Nephron (organoid): ENCODE measurements around the gene FNBP1.
A peak's percentile ranks its signal among the peaks of the same experiment; 100 is the strongest.

ENCODE experiments used
- H3K27ac Mint-ChIP-seq, 3 experiments: 2 replicates each; pipeline ENCODE4 v1.8.0; 2020; ENCODE audit warnings: mixed read lengths in 3 of 3, mild to moderate bottlenecking in 2 of 3, moderate library complexity in 1 of 3
- H3K27me3 Mint-ChIP-seq: 2 replicates; pipeline ENCODE4 v1.8.0; 2021; ENCODE audit warnings: low read depth, mild to moderate bottlenecking, moderate library complexity, mixed read lengths
- H3K36me3 Mint-ChIP-seq: 2 replicates; pipeline ENCODE4 v1.8.0; 2020; ENCODE audit warnings: low read depth, mixed read lengths
- H3K4me1 Mint-ChIP-seq: 2 replicates; pipeline ENCODE4 v1.8.0; 2020; ENCODE audit warnings: mixed read lengths
- H3K4me3 Mint-ChIP-seq, 3 experiments: 2 replicates each; pipeline ENCODE4 v1.8.0; 2020; ENCODE audit warnings: mild to moderate bottlenecking in 3 of 3, mixed read lengths in 3 of 3, moderate library complexity in 2 of 3
- H3K9me3 Mint-ChIP-seq: 2 replicates; pipeline ENCODE4 v1.8.0; 2020; ENCODE audit warnings: mixed read lengths
- CTCF ChIP-seq, 3 experiments: fragments of 200-600 bp; sonication (generic); IDR thresholded peaks; one replicate each; pipeline ENCODE4 v1.5.0; 2021; ENCODE audit warnings: antibody characterized with exemption in 3 of 3; ENCODE audit not compliant: unreplicated experiment in 3 of 3

The FNBP1 gene

GRCh38 chr9:130073373-130073772 is 30.4 kb upstream of the FNBP1 start:
- H3K4me3 Mint-ChIP-seq: no peak overlapping the region
- TF ChIP-seq CTCF (IDR thresholded peaks at IDR 0.05; ENCODE audit: unreplicated experiment in 3 of 3): no peak
- H3K36me3 Mint-ChIP-seq: peaks cover 27% of the 10 kb centered on the region
- no peaks in the 10 kb centered on the region for H3K27me3 Mint-ChIP-seq
- no peaks in the 10 kb centered on the region for H3K9me3 Mint-ChIP-seq
- H3K4me1 Mint-ChIP-seq: peaks cover 23% of the 10 kb centered on the region
- H3K27ac Mint-ChIP-seq: peak overlapping the region; percentile 73 to 97 (median 93)

GRCh38 chr9:130072515-130073235 is 29.7 kb upstream of the FNBP1 start:
- Mint-ChIP-seq H3K9me3 (no peaks in the 10 kb centered on the region), H3K4me3 (peak overlapping the region in 1 of 3 experiments; percentile 21), H3K27me3 (no peaks in the 10 kb centered on the region), H3K4me1 (peaks cover 23% of the 10 kb centered on the region), H3K36me3 (peaks cover 22% of the 10 kb centered on the region), H3K27ac (peak overlapping the region; percentile 73 to 97 (median 93))
- TF ChIP-seq CTCF (IDR thresholded peaks at IDR 0.05; ENCODE audit: unreplicated experiment in 3 of 3): no peak

- peaks cover 9% of the 10 kb centered on the region for H3K36me3 Mint-ChIP-seq
- H3K9me3 Mint-ChIP-seq: no peaks in the 10 kb centered on the region
- H3K4me3 Mint-ChIP-seq: no peak overlapping the region
- H3K27me3 Mint-ChIP-seq: no peaks in the 10 kb centered on the region
- peaks cover 13% of the 10 kb centered on the region for H3K4me1 Mint-ChIP-seq
- no peak overlapping the region for H3K27ac Mint-ChIP-seq
- no peak for TF ChIP-seq CTCF (IDR thresholded peaks at IDR 0.05; ENCODE audit: unreplicated experiment in 3 of 3)
Observed at GRCh38 chr9:130069048-130069447, 26.1 kb upstream of the FNBP1 start.

- Mint-ChIP-seq H3K9me3 (no peaks in the 10 kb centered on the region), H3K36me3 (peaks cover 21% of the 10 kb centered on the region), H3K27ac (no peak overlapping the region), H3K4me1 (no peaks in the 10 kb centered on the region), H3K4me3 (no peak overlapping the region), H3K27me3 (no peaks in the 10 kb centered on the region)
- TF ChIP-seq CTCF (IDR thresholded peaks at IDR 0.05; ENCODE audit: unreplicated experiment in 3 of 3): no peak
Observed at GRCh38 chr9:130064621-130065020, 21.6 kb upstream of the FNBP1 start.

GRCh38 chr9:130062750-130063149 is 19.8 kb upstream of the FNBP1 start:
- no peaks in the 10 kb centered on the region for H3K27me3 Mint-ChIP-seq
- no peak overlapping the region for H3K27ac Mint-ChIP-seq
- H3K36me3 Mint-ChIP-seq: peaks cover 29% of the 10 kb centered on the region
- no peak overlapping the region for H3K4me3 Mint-ChIP-seq
- H3K4me1 Mint-ChIP-seq: peaks cover 6% of the 10 kb centered on the region
- H3K9me3 Mint-ChIP-seq: no peaks in the 10 kb centered on the region
- no peak for TF ChIP-seq CTCF (IDR thresholded peaks at IDR 0.05; ENCODE audit: unreplicated experiment in 3 of 3)

- Mint-ChIP-seq H3K27ac (no peak overlapping the region), H3K4me3 (no peak overlapping the region), H3K36me3 (peaks cover 26% of the 10 kb centered on the region), H3K27me3 (no peaks in the 10 kb centered on the region), H3K4me1 (peaks cover 6% of the 10 kb centered on the region), H3K9me3 (no peaks in the 10 kb centered on the region)
- no peak for TF ChIP-seq CTCF (IDR thresholded peaks at IDR 0.05; ENCODE audit: unreplicated experiment in 3 of 3)
Observed at GRCh38 chr9:130060296-130060695, 17.3 kb upstream of the FNBP1 start.
